KMS-11 (cell line): ENCODE measurements around the gene SYNGR4.
A peak's percentile ranks its signal among the peaks of the same experiment; 100 is the strongest.
"Not testable (repeated sequence)": the region's sequence is repeated elsewhere in the genome, so short reads cannot be mapped to it uniquely, and the experiment has no call there.

Experiments
- H2AFZ ChIP-seq: fragments of 200-600 bp; sonication (generic); 2 replicates; pipeline ENCODE4 v1.6.1; 2016; ENCODE audit warnings: antibody characterized with exemption, mixed run types, low read depth
- H3K27ac ChIP-seq: fragments of 200-600 bp; sonication (generic); 2 replicates; pipeline ENCODE4 v1.6.1; 2016; ENCODE audit warnings: mild to moderate bottlenecking, mixed run types
- H3K27me3 ChIP-seq: fragments of 200-600 bp; sonication (generic); 2 replicates; pipeline ENCODE4 v1.6.1; 2017; ENCODE audit warnings: mild to moderate bottlenecking, low read depth, mixed run types, moderate library complexity; ENCODE audit not compliant: insufficient read depth
- H3K36me3 ChIP-seq: fragments of 200-600 bp; sonication (generic); 2 replicates; pipeline ENCODE4 v1.6.1; 2017; ENCODE audit warnings: mild to moderate bottlenecking, mixed run types; ENCODE audit not compliant: insufficient read depth
- H3K4me1 ChIP-seq: fragments of 200-600 bp; sonication (generic); 2 replicates; pipeline ENCODE4 v1.6.1; 2016; ENCODE audit warnings: mild to moderate bottlenecking, low read depth, mixed run types; ENCODE audit not compliant: poor library complexity, severe bottlenecking
- H3K4me2 ChIP-seq: fragments of 200-600 bp; sonication (generic); 2 replicates; pipeline ENCODE4 v1.7.0; 2016; ENCODE audit warnings: mild to moderate bottlenecking, mixed run types
- H3K4me3 ChIP-seq: fragments of 200-600 bp; sonication (generic); IDR thresholded peaks from 2 replicates; pipeline ENCODE4 v1.6.1; 2017; ENCODE audit warnings: low read depth, low read length, mixed read lengths; ENCODE audit not compliant: insufficient read depth
- H3K79me2 ChIP-seq: fragments of 200-600 bp; sonication (generic); 2 replicates; pipeline ENCODE4 v1.6.1; 2016; ENCODE audit warnings: low read depth, mixed run types; ENCODE audit not compliant: insufficient read depth
- H3K9ac ChIP-seq: fragments of 200-600 bp; sonication (generic); 2 replicates; pipeline ENCODE4 v1.6.1; 2016; ENCODE audit warnings: mild to moderate bottlenecking, mixed run types
- H4K20me1 ChIP-seq: fragments of 200-600 bp; sonication (generic); 2 replicates; pipeline ENCODE4 v1.6.1; 2016; ENCODE audit warnings: mild to moderate bottlenecking, mixed run types; ENCODE audit not compliant: insufficient read depth
- TF ChIP-seq, protein P1 (sequence below): fragments of 200-600 bp; sonication (generic); conservative IDR thresholded peaks from 2 replicates; pipeline ENCODE4 v1.6.1; 2017; ENCODE audit warnings: low read depth, mild to moderate bottlenecking, antibody characterized with exemption, low read length, moderate library complexity, mixed read lengths

SYNGR4 gene

DNA sequence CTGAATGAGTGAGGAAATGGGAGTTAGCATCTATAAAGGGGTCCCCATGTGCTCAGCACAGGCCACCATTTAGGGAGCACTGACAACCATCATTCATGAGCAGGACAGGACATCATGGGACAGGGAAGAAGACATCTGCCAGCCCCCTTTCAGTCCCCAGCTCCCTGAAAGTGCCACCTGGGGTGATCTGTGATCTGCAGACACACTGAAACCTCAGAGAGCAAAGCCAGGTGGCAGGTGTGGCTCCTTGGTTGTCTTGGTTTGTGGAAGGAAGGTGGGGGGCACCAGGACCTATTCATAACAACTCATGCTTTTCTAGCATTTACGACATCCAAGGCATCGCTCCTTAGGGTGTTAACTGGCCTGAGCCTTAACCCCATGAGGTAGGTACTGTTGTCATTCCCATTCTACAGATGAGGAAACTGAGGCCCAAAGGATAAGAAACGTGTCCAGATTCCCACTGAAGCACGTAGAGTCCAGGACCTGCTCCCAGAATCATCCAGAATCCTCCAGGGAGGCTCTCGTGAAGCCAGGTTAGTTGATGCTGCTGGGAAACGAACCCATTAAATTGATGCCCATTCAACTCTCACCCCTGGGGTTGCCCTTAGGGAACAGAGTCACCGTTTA lies 21.4 kb downstream of the SYNGR4 start:
- peaks cover 32% of the 10 kb centered on the region for H3K79me2 ChIP-seq
- peak overlapping the region; percentile 22; the same call in 1 of the 2 replicates for H3K9ac ChIP-seq
- H3K27ac ChIP-seq: peak overlapping the region; percentile 58
- peaks cover 90% of the 10 kb centered on the region for H3K4me1 ChIP-seq
- TF ChIP-seq, protein P1, sequence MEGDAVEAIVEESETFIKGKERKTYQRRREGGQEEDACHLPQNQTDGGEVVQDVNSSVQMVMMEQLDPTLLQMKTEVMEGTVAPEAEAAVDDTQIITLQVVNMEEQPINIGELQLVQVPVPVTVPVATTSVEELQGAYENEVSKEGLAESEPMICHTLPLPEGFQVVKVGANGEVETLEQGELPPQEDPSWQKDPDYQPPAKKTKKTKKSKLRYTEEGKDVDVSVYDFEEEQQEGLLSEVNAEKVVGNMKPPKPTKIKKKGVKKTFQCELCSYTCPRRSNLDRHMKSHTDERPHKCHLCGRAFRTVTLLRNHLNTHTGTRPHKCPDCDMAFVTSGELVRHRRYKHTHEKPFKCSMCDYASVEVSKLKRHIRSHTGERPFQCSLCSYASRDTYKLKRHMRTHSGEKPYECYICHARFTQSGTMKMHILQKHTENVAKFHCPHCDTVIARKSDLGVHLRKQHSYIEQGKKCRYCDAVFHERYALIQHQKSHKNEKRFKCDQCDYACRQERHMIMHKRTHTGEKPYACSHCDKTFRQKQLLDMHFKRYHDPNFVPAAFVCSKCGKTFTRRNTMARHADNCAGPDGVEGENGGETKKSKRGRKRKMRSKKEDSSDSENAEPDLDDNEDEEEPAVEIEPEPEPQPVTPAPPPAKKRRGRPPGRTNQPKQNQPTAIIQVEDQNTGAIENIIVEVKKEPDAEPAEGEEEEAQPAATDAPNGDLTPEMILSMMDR: no peak
- peaks cover 16% of the 10 kb centered on the region; the same call in 1 of the 2 replicates for H3K36me3 ChIP-seq
- no peaks in the 10 kb centered on the region for H3K27me3 ChIP-seq
- H2AFZ ChIP-seq: no peak overlapping the region
- H3K4me2 ChIP-seq: peak overlapping the region; percentile 85
- H3K4me3 ChIP-seq: no peak overlapping the region
- H4K20me1 ChIP-seq: no peaks in the 10 kb centered on the region

DNA sequence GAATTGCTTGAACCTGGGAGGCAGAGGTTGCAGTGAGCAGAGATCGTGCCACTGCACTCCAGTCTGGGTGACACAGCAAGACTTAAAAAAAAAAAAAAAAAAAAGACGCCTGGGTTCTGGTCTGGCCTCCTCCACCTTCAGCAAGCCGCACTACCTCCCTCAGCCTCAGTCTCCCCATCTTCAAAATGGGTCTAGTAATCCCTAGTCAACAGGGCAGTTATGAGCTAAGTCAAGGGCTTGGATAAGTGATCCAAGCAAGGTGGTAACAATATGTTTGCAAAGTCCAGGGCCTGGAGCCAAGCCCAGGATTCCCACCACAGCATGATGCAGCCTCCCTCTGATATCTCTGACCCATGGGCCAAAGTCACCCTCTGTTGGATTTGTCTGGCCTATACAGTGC lies 22.8 kb downstream of the SYNGR4 start:
- Histone ChIP-seq H3K27me3 (no peaks in the 10 kb centered on the region), H4K20me1 (no peaks in the 10 kb centered on the region), H3K9ac (no peak overlapping the region), H3K79me2 (peaks cover 40% of the 10 kb centered on the region), H3K4me1 (peaks cover 81% of the 10 kb centered on the region), H3K4me2 (peak overlapping the region; percentile 28; the same call in 1 of the 2 replicates), H3K36me3 (peaks cover 16% of the 10 kb centered on the region; the same call in 1 of the 2 replicates), H3K4me3 (no peak overlapping the region), H3K27ac (peak overlapping the region; percentile 32; the same call in 1 of the 2 replicates), H2AFZ (no peak overlapping the region)
- TF ChIP-seq, protein P1: no peak

DNA sequence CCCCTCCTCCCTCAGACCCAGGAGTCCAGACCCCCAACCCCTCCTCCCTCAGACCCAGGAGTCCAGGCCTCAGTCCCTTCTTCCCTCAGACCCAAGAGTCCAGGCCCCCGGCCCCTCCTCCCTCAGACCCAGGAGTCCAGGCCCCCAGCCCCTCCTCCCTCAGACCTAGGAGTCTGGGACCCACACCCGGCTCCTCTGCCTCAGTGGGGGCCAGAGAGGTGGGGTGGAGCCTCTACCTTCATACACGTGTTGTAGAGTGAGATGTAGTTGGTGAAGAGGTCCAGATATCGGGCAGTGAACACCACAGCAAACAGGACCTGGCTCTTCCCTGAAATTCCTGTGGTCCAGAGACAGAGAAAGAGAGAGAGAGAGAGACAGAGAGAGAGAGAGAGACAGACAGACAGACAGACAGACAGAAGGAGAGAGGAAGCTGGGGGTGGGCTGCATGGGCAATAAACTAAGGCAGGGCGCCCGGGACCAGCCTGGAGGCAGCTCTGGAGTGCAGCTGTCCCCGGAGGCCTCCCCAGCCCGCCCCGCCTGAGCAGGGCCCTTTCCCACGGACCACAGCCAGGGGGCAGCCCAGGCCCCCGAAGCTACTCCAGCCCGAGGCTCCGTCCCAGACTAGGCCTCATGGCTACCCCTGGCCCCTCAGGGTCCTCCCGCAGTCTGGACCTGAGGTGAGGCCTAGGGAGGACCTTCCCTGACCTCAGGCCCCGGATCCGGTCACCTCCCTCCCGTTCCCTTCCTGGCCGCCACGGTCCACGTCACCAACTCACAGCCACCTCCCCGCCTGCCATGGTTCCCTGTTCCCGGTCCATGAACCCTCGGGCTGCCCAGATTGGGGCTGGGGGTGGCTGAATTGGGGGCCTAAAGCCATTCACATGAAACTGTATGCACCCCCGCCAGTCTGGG lies 26.3 kb downstream of the SYNGR4 start:
- H3K27me3 ChIP-seq: peaks cover 24% of the 10 kb centered on the region
- peaks cover 55% of the 10 kb centered on the region for H3K4me1 ChIP-seq
- TF ChIP-seq, protein P1: peak; percentile 47
- no peaks in the 10 kb centered on the region for H4K20me1 ChIP-seq
- 0 out of 2 replicates have a peak overlapping the region, but pooled peaks have one; percentile 58 for H2AFZ ChIP-seq
- H3K4me2 ChIP-seq: peak overlapping the region; percentile 44
- H3K9ac ChIP-seq: peak overlapping the region; percentile 96
- no peak overlapping the region for H3K4me3 ChIP-seq
- H3K27ac ChIP-seq: peak overlapping the region; percentile 76
- H3K36me3 ChIP-seq: peaks cover 9% of the 10 kb centered on the region; the same call in 1 of the 2 replicates
- peaks cover 40% of the 10 kb centered on the region for H3K79me2 ChIP-seq

DNA sequence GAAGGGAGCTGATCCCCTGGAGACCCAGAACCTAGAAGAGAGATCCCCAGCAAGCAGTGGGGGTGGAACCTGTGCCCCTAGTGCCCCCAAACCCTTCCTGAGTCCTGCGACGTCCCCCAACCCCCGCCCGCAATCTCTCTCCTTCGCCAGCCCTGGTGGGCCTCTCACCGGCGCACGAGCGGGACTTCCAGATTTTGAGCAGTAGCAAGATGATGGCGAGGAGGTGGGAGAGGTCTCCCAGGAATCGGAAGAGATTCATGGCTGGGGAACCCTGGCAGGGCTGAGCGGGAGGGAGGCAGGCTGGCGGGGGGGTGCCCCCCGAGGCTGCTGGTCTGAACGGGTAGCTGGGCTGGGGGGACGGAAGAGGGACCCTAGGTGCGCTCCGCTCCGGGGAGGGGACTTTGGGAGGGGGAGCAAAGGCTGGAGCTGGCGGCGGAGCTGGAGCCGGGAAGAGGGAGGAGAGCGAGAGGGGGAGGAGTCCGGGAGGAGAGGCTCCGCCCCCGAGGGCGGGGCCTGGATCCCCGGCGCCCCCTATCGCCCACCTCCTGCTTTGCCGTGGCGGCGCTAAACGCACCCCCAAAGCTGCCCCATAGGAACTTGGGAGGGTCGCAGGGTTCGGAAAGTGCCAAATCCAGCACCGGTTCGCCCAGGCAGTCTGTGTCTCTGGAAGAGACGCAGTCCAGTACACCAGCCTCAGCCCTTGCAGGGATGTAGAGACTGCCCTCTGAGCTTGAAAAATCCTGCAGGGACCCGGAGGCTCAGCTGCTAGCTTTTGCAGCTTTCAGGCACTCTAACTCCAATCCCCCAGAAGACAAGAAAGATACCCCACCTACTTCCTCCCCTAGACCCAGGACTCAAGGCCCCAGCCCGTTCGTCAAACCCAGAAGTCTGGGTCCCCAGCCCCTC lies 27.2 kb downstream of the SYNGR4 start, which contains the start of gene KDELR1:
Gene KDELR1 (minus strand): TSS at position 452 of the 906 bp plus-strand sequence. CDS start 193 bp downstream, at position 259.
- Histone ChIP-seq H3K36me3 (peaks cover 9% of the 10 kb centered on the region; the same call in 1 of the 2 replicates), H3K27ac (peak within 1 kb of the TSS; percentile 76), H3K4me3 (no peak within 1 kb of the TSS), H3K4me2 (peak within 1 kb of the TSS; percentile 44), H3K9ac (peak within 1 kb of the TSS; percentile 96), H2AFZ (peak within 1 kb of the TSS; percentile 58; the same call in 1 of the 2 replicates), H3K4me1 (peaks cover 48% of the 10 kb centered on the region), H3K27me3 (peaks cover 30% of the 10 kb centered on the region), H4K20me1 (no peaks in the 10 kb centered on the region), H3K79me2 (peaks cover 40% of the 10 kb centered on the region)
- TF ChIP-seq, protein P1: peak; percentile 90

DNA sequence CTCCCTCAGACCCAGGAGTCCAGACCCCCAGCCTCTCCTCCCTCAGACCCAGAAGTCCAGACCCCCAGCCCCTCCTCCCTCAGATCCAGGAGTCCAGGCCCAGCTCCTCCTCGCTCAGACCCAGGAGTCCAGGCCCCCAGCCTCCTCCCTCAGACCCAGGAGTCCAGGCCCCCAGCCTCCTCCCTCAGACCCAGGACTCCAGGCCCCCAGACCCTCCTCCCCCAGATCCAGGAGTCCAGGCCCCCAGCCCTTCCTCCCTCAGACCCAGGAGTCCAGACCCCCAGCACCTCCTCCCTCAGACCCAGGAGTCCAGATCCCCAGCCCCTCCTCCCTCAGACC lies 27.8 kb downstream of the SYNGR4 start:
- peak overlapping the region; percentile 44; the same call in 1 of the 2 replicates for H3K4me2 ChIP-seq
- H2AFZ ChIP-seq: 0 out of 2 replicates have a peak overlapping the region, but pooled peaks have one; percentile 58
- H4K20me1 ChIP-seq, H3K4me3 ChIP-seq, H3K9ac ChIP-seq, H3K27ac ChIP-seq, H3K36me3 ChIP-seq: not testable (repeated sequence)
- peaks cover 30% of the 10 kb centered on the region for H3K27me3 ChIP-seq
- H3K79me2 ChIP-seq: peaks cover 40% of the 10 kb centered on the region
- peaks cover 48% of the 10 kb centered on the region for H3K4me1 ChIP-seq
